HL-60 (cell line): Measurements from ENCODE around the gene KIZ.

Source experiments
- DNase-seq, 2 experiments: peaks; one replicate each; pipeline ENCODE4 v3.0.0-alpha.2; 2010 to 2020; ENCODE audit warnings: low read depth in 1 of 2, low spot score in 1 of 2
- H3K27ac ChIP-seq: fragments of 250-450 bp; sonication (Bioruptor Pico); replicated peaks from 2 replicates; pipeline ENCODE4 v1.5.1; 2020; ENCODE audit warnings: mild to moderate bottlenecking, moderate library complexity
- H3K27me3 ChIP-seq: fragments of 250-450 bp; sonication (Bioruptor Pico); 2 replicates; pipeline ENCODE4 v1.5.1; 2021; ENCODE audit warnings: mild to moderate bottlenecking, moderate library complexity; ENCODE audit not compliant: insufficient read depth, poor library complexity, severe bottlenecking
- H3K4me3 ChIP-seq: replicated peaks from 2 replicates; pipeline ENCODE4 v1.5.1; 2011; ENCODE audit warnings: mild to moderate bottlenecking, control low read depth, low read length; ENCODE audit not compliant: insufficient read depth
- CTCF ChIP-seq: IDR thresholded peaks from one replicate; pipeline ENCODE4 v1.5.1; 2011; ENCODE audit warnings: low read length, control low read depth, inconsistent platforms; ENCODE audit not compliant: insufficient read depth
- GABPA ChIP-seq: IDR thresholded peaks from 2 replicates; pipeline ENCODE4 v1.6.1; 2012; ENCODE audit warnings: low read depth
- POLR2AphosphoS5 ChIP-seq: IDR thresholded peaks from 2 replicates; pipeline ENCODE4 v1.6.1; 2012; ENCODE audit warnings: low read depth
- REST ChIP-seq: IDR thresholded peaks from 2 replicates; pipeline ENCODE4 v1.6.1; 2012; ENCODE audit warnings: low read depth; ENCODE audit not compliant: insufficient replicate concordance
- SPI1 ChIP-seq: IDR thresholded peaks from 2 replicates; pipeline ENCODE4 v1.6.1; 2012; ENCODE audit warnings: low read depth, mild to moderate bottlenecking, borderline replicate concordance

KIZ gene

GRCh38 chr20:21202259-21202658 lies 76.4 kb downstream of the KIZ start:
- Histone ChIP-seq H3K4me3 (no peak overlapping the region), H3K27ac (no peak overlapping the region), H3K27me3 (no peaks in the 10 kb centered on the region)
- DNase-seq: no peak
- no peak for TF ChIP-seq SPI1
- no peak for TF ChIP-seq GABPA
- TF ChIP-seq POLR2AphosphoS5: no peak
- no peak for TF ChIP-seq CTCF
- TF ChIP-seq REST: no peak

- Histone ChIP-seq H3K4me3 (no peak overlapping the region), H3K27me3 (no peaks in the 10 kb centered on the region), H3K27ac (no peak overlapping the region)
- TF ChIP-seq GABPA: no peak
- no peak for TF ChIP-seq REST
- no peak for TF ChIP-seq CTCF
- TF ChIP-seq SPI1: no peak
- TF ChIP-seq POLR2AphosphoS5: no peak
- no peak for DNase-seq
Observed at GRCh38 chr20:21203088-21203656, 77.3 kb downstream of the KIZ start.

GRCh38 chr20:21206584-21206983 lies 80.7 kb downstream of the KIZ start:
- Histone ChIP-seq H3K4me3 (no peak overlapping the region), H3K27ac (no peak overlapping the region), H3K27me3 (no peaks in the 10 kb centered on the region)
- no peak for TF ChIP-seq SPI1
- no peak for TF ChIP-seq POLR2AphosphoS5
- TF ChIP-seq GABPA: no peak
- no peak for TF ChIP-seq REST
- no peak for TF ChIP-seq CTCF
- DNase-seq: no peak
